NB4 (cell line): ENCODE data around the gene CYP2A7.
"Not testable (repeated sequence)": the region's sequence is repeated elsewhere in the genome, so short reads cannot be mapped to it uniquely, and the experiment has no call there.

Experiments
- DNase-seq: peaks from one replicate; pipeline ENCODE4 v3.0.0; 2010; ENCODE audit warnings: low read depth
- H3K4me3 ChIP-seq: one replicate; pipeline ENCODE4 v1.5.1; 2011; ENCODE audit warnings: mild to moderate bottlenecking, low read depth, low read length, moderate library complexity
- MYC ChIP-seq: IDR thresholded peaks from 2 replicates; pipeline ENCODE4 v1.6.1; 2011; ENCODE audit warnings: low read depth, low read length
- POLR2A ChIP-seq: IDR thresholded peaks from 2 replicates; pipeline ENCODE4 v1.6.1; 2011; ENCODE audit warnings: mild to moderate bottlenecking; ENCODE audit not compliant: insufficient read length; ENCODE audit errors: extremely low read depth
- TF ChIP-seq, protein P1 (sequence below): IDR thresholded peaks from one replicate; pipeline ENCODE4 v1.5.1; 2012; ENCODE audit warnings: low read depth, low read length
- TF ChIP-seq, protein P2 (sequence below): IDR thresholded peaks from 2 replicates; pipeline ENCODE4 v1.6.1; 2011; ENCODE audit warnings: low read depth, low read length

The CYP2A7 gene

DNA sequence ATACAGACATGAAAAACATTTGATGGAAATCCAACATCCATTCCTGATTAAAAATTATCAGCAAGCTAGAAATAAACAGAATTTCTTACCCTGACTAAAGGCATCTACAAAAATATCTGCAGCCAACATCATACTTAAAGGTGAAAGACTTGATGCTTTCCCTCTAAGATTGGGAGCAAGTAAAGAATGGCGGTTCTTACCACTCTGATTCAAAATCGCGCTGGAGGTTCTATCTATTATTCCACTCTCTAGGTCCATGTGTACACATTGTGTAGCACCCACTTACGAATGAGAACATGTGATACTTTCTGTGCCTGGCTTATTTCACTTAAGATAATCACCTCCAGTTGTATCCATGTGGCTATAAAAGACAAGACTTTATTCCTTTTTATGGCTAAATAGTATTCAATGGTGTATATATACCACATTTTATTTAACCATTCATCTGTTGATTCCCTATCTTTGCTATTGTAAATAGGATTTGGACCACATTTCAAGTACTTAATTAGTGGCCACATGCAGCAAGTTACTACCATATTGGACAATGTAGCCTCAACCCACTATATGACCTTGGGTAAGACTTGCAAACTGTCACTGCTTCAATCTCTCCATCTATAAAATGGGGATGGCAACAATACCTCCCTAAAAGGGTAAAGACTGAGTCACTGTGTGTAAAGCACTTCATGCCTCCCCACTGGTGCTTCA lies 38.4 kb upstream of the CYP2A7 start:
- TF ChIP-seq POLR2A: no peak
- no peak for TF ChIP-seq MYC
- TF ChIP-seq, protein P1, sequence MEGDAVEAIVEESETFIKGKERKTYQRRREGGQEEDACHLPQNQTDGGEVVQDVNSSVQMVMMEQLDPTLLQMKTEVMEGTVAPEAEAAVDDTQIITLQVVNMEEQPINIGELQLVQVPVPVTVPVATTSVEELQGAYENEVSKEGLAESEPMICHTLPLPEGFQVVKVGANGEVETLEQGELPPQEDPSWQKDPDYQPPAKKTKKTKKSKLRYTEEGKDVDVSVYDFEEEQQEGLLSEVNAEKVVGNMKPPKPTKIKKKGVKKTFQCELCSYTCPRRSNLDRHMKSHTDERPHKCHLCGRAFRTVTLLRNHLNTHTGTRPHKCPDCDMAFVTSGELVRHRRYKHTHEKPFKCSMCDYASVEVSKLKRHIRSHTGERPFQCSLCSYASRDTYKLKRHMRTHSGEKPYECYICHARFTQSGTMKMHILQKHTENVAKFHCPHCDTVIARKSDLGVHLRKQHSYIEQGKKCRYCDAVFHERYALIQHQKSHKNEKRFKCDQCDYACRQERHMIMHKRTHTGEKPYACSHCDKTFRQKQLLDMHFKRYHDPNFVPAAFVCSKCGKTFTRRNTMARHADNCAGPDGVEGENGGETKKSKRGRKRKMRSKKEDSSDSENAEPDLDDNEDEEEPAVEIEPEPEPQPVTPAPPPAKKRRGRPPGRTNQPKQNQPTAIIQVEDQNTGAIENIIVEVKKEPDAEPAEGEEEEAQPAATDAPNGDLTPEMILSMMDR: no peak
- TF ChIP-seq, protein P2, sequence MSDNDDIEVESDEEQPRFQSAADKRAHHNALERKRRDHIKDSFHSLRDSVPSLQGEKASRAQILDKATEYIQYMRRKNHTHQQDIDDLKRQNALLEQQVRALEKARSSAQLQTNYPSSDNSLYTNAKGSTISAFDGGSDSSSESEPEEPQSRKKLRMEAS: no peak
- DNase-seq: no peak

DNA sequence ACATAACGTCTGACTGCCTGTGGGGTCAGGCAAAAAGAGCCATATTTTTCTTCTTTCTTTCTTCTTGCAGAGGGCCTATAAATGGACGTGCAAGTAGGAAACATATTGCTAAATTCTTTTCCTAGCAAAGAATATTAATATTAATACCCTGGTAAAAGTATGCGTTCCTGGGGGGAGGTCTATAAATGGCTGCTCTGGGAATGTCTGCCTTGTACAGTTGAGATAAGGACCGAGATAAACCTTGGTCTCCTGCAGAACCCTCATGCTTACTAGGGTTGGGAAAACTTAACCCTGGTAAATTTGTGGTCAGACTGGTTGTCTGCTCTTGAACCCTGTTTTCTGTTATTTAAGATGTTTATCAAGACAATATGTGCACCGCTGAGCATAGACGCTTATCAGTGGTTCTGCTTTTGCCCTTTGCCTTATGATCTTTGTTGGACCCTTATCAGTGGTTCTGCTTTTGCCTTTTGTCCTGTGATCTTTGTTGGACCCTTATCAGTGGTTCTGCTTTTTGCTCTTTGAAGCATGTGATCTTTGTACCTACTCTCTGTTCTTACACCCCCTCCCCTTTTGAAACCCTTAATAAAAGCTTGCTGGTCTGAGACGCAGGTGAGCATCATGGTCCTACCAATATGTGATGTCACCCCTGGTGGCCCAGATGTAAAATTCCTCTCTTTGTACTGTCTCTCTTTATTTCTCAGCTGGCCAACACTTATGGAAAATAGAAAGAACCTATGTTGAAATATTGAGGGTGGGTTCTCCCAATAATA lies 37.7 kb upstream of the CYP2A7 start:
- H3K4me3 ChIP-seq, DNase-seq: not testable (repeated sequence)

More for the DNA sequence above, 38.4 kb upstream of the CYP2A7 start:
- no peak overlapping the region for H3K4me3 ChIP-seq

DNA sequence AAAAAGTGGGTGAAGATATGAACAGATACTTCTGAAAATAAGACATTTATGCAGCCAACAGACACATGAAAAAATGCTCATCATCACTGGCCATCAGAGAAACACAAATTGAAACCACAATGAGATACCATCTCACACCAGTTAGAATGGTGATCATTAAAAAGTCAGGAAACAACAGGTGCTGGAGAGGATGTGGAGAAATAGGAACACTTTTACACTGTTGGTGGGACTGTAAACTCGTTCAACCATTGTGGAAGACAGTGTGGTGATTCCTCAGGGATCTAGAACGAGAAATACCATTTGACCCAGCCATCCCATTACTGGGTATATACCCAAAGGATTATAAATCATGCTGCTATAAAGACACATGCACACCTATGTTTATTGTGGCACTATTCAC lies 36.3 kb upstream of the CYP2A7 start:
- H3K4me3 ChIP-seq, DNase-seq: not testable (repeated sequence)

DNA sequence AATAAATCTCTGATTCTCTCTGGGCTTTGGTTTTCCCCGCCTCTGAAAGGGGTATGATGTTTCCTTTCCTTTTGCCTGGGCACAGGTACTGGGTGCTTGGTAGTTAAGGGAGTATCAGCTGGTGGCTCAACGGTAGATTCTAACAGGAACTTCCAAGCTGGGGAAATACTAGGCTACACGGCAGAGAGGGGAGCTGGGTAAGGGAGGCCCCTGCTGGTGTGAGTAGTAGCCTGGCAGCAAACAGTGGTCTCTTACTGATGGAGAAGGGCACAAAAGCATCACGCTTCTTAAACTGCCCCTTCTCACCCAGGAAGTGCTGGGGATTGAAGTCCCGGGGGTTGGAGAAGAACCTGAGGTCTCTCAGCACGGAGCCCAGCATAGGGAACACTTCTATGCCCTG lies 26.9 kb upstream of the CYP2A7 start:
- DNase-seq: peak; percentile 42
- TF ChIP-seq, protein P2: no peak
- TF ChIP-seq MYC (no peak), POLR2A (no peak)
- TF ChIP-seq, protein P1: no peak
- H3K4me3 ChIP-seq: no peak overlapping the region

DNA sequence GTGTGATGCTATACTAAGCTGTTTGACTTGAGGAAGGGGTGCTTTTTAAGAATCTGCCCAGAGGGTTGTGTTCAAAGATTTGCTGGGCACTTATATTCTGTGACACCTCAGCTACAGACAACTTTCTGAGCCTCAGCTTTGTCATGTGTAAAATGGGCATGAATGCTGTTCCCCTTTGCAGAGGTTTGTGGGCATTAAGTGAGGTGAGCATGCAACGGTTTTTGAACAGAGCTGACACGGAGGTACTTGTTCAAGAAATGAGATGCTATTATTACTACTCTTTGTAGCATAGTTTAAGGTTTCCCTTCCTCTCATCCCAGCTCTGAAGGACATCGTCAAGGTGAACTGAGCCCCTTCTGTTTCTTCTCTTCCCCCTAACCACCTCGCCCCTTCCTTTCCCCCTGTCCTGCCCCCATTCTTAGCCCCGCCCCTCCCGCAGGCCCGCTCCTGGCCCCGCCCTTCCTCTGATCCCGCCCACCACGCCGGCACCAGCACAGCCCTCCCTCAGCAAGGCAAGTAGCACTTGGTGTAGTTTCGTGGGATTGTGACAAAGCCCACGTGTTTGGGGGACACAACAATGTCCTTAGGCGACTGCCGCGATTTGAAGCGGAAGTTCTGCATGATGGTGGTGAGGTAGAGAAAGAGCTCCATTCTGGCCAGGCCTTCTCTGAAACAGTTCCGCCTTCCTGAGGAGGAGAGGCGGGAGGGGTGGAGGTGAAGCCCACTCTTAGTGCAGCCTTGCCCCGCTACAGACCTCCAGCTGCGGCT lies 26.1 kb upstream of the CYP2A7 start:
- TF ChIP-seq, protein P1: no peak
- TF ChIP-seq MYC (no peak), POLR2A (no peak)
- TF ChIP-seq, protein P2: no peak
- DNase-seq: no peak
- no peak overlapping the region for H3K4me3 ChIP-seq

DNA sequence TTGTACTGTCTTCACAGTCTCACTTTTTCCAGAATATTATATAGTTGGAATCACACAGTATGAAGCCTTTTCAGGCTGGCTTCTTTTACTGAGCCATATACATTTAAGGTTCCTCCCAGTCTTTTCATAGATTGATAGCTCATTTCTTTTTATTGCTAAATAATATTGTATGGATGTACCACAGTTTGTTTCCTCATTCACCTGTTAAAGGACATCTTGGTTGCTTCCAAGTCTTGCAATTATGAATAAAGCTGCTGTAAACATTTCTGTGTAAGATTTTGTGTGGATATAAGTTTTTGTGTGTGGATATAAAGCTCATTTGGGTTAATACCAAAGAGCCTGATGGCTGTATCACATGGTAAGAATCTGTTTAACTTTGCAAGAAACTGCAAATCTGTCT lies 24.5 kb upstream of the CYP2A7 start:
- H3K4me3 ChIP-seq: no peak overlapping the region
- no peak for DNase-seq
- TF ChIP-seq, protein P2: no peak
- TF ChIP-seq POLR2A (no peak), MYC (no peak)
- TF ChIP-seq, protein P1: no peak

DNA sequence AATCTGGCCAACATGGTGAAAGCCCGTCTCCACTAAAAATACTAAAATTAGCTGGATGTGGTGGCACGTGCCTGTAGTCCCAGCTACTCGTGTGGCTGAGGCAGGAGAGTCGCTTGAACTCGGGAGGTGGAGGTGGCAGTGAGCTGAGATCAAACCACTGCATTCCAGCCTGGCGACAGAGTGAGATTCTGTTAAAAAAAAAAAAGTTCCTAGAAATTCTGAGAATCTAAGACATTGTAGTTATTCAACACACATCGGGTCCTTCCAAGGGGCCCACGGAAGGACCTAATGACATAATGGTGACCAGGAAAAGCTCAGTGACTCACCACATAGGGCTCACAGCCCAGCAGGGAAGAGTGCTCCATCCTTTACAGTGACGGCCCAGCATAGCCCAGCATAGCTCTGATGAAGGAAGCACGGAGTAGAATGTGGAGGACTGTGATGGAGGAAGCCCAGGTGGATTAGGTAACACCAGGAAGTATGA lies 22.7 kb upstream of the CYP2A7 start:
- not testable (repeated sequence) for DNase-seq, H3K4me3 ChIP-seq

DNA sequence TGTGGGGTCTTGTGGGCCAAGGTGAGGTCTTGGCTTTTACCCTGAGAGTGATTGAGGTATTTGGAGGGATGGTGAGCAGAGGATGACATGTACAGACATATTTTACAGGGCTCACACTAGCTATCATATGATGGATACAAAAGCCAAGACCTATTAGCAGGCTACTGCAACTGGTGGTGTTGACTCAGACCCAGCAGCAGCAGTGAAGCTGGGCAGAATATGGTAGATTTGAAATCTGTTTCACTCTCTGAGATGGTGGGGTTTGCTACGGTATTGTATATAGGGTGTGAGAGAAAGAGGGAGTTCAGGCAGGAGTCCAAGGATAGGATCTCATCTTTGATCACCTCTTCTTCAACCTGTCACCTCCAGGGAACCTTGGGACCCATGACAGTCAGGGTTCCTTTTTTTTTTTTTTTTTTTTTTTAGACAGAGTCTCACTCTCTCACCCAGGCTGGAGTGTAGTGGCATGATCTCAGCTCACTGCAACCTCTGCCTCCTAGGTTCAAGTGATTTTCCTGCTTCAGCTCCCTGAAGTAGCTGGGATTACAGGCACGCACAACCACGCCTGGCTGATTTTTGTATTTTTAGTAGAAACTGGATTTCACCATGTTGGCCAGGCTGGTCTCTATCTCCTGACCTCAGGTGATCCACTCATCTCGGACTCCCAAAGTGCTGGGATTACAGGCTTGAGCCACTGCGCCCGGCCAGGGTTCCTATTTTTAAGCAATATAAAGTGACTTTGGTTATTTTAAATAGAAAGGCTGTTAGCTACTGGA lies 20.1 kb upstream of the CYP2A7 start:
- not testable (repeated sequence) for H3K4me3 ChIP-seq, DNase-seq

DNA sequence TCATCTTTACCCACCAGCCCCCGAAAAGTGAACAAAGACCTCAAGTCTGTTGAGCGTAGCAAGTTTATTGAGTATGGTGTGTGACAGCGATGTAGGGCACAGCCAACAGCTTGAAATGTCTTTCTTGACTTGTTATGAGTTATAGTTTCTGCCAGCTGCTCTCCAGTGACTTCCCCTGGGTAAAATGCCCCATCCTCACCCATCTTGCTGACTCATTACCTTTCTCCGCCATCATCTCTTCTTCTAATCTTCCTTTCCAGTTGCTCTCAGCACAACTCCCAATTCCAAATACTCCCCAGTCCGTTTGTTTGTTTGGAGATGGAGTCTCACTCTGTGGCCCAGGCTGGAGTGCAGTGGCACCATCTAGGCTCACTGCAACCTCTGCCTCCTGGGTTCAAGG lies 18.5 kb upstream of the CYP2A7 start:
- not testable (repeated sequence) for H3K4me3 ChIP-seq, DNase-seq

DNA sequence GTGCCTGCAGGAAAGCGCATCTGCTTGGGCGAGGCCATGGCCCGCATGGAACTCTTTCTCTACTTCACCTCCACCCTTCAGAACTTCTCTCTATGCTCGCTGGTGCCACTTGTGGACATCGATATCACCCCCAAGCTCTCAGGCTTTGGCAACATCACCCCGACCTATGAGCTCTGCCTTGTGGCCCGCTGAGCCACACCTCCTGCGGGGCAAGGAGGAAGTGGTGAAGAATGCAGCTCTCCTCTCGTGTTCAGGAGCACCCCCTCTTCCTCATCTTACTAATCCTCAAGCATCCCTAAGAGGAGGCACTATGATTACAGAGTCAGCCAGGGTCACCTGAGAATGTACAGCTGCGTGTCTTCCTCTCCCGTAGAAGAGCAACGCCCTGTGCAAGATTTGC lies 17.9 kb upstream of the CYP2A7 start:
- DNase-seq: peak; percentile 81
- H3K4me3 ChIP-seq: not testable (repeated sequence)
